ENCODE data around the gene CBY2.
"Not testable (repeated sequence)": the region's sequence is repeated elsewhere in the genome, so short reads cannot be mapped to it uniquely, and the experiment has no call there.

The CBY2 gene

GRCh38 chr13:45702088-45702487 is at the start of gene CBY2:
TSS of gene CBY2 (plus strand) at chr13:45702320. CDS start at chr13:45702391, 71 bp downstream.
- DNase-seq, result no peak

- no peak for DNase-seq
Measured at GRCh38 chr13:45654633-45655349, 47.3 kb upstream of the CBY2 start.

- no peak for DNase-seq
Measured at GRCh38 chr13:45658586-45659235, 43.4 kb upstream of the CBY2 start.

GRCh38 chr13:45659536-45659935 is 42.6 kb upstream of the CBY2 start:
- no peak for DNase-seq

GRCh38 chr13:45660458-45660857 is 41.7 kb upstream of the CBY2 start:
- not testable (repeated sequence) for DNase-seq

GRCh38 chr13:45662162-45662561 is 40.0 kb upstream of the CBY2 start:
- no peak for DNase-seq

- not testable (repeated sequence) for DNase-seq
Measured at GRCh38 chr13:45662903-45663302, 39.2 kb upstream of the CBY2 start.

GRCh38 chr13:45669626-45670025 is 32.5 kb upstream of the CBY2 start:
- DNase-seq, result not testable (repeated sequence)

- DNase-seq, result no peak
Measured at GRCh38 chr13:45670189-45670885, 31.8 kb upstream of the CBY2 start.

GRCh38 chr13:45674908-45675307 is 27.2 kb upstream of the CBY2 start:
- DNase-seq, result peak; percentile 7

GRCh38 chr13:45678282-45678681 is 23.8 kb upstream of the CBY2 start:
- peak; percentile 13 for DNase-seq

GRCh38 chr13:45681113-45681512 is 21.0 kb upstream of the CBY2 start:
- no peak for DNase-seq

- DNase-seq, result no peak
Measured at GRCh38 chr13:45682494-45683008, 19.6 kb upstream of the CBY2 start.

GRCh38 chr13:45683701-45684100 is 18.4 kb upstream of the CBY2 start:
- DNase-seq, result no peak

- DNase-seq, result no peak
Measured at GRCh38 chr13:45688577-45688976, 13.5 kb upstream of the CBY2 start.

- DNase-seq, result no peak
Measured at GRCh38 chr13:45690636-45691035, 11.5 kb upstream of the CBY2 start.

GRCh38 chr13:45691251-45691650 is 10.9 kb upstream of the CBY2 start:
- DNase-seq, result no peak

GRCh38 chr13:45691667-45692066 is 10.5 kb upstream of the CBY2 start:
- DNase-seq, result no peak

- no peak for DNase-seq
Measured at GRCh38 chr13:45695198-45695730, 6.9 kb upstream of the CBY2 start.

GRCh38 chr13:45696610-45697226 is 5.4 kb upstream of the CBY2 start:
- DNase-seq, result no peak

GRCh38 chr13:45700971-45701900 is 884 bp upstream of the CBY2 start:
- DNase-seq, result no peak

- no peak for DNase-seq
Measured at GRCh38 chr13:45702869-45703391, 810 bp downstream of the CBY2 start.

Data from NCI-H2029 treated with DMSO at 0.1 percent for 48 hours (cell line).